ENCODE measurements around the gene KIAA1958. TPM values are rescaled to one million over a fixed set of nuclear protein-coding genes. Genes with fewer than 3 reads are reported as not detected.

The KIAA1958 gene
- total and polyA plus RNA-seq, 10 of the 15 experiments (the other 5 are each of a cell fraction or from before 2014, with no cell fraction given) = 0.53 to 8.7 (median 4.0) TPM

GRCh38 chr9:112527959-112528358, 41.3 kb downstream of the KIAA1958 start:
- RAD21 ChIA-PET (ENCODE audit: unreplicated experiment) = no interaction called here
- no peak for ATAC-seq
- no peak overlapping the region for H3K9ac ChIP-seq (ENCODE audit: control insufficient read depth, insufficient read depth, low read length)
- no peaks in the 10 kb centered on the region; the same call in 1 of the 2 replicates for H3K79me2 ChIP-seq (ENCODE audit: control insufficient read depth, insufficient read depth, low read length)
- in situ Hi-C loops (cut with MboI) = no loop called here
- H4K20me1 ChIP-seq (ENCODE audit: control insufficient read depth, insufficient read depth) = no peaks in the 10 kb centered on the region
- CTCF ChIA-PET = no interaction called here
- SMC1A ChIA-PET (ENCODE audit: uncharacterized antibody, unreplicated experiment) = interaction anchor here (1.1 kb wide), 1 partner anchor 189 kb away, joined by 3 read pairs; no protein-coding TSS in a partner anchor
- H3K9me3 ChIP-seq (replicated peaks; ENCODE audit: control insufficient read depth, insufficient read depth, low read length) = no peaks in the 10 kb centered on the region
- no peaks in the 10 kb centered on the region for H3K4me1 ChIP-seq (ENCODE audit: control insufficient read depth, insufficient read depth, low read length)
- POLR2A ChIA-PET = no interaction called here
- 84% methylated on average over 2 of the region's 2 CpGs for WGBS (ENCODE audit: insufficient coverage, insufficient replicate concordance, low lambda C conversion rate, missing lambda C conversion rate)
- no peak overlapping the region for H3K27ac ChIP-seq (ENCODE audit: control insufficient read depth, insufficient read depth)
- TF ChIP-seq EED (IDR thresholded peaks at IDR 0.05; ENCODE audit: low read depth) (no peak), BACH1 (IDR thresholded peaks at IDR 0.05; ENCODE audit: borderline replicate concordance) (no peak), BRCA1 (IDR thresholded peaks at IDR 0.05; ENCODE audit: low read depth, low read length) (no peak), IRF4 (IDR thresholded peaks at IDR 0.05; ENCODE audit: low read depth, low read length) (no peak)
- H3K4me3 ChIP-seq = no peak overlapping the region
- no peak for DNase-seq (ENCODE audit: low read depth, low spot score)
- no peak for FAIRE-seq
- H2AFZ ChIP-seq (ENCODE audit: control insufficient read depth, low read depth, low read length) = no peak overlapping the region
- no peak overlapping the region for H3K4me2 ChIP-seq (ENCODE audit: control insufficient read depth, insufficient read depth)
- H3K36me3 ChIP-seq (ENCODE audit: control insufficient read depth in 2 of 2, insufficient read depth in 2 of 2, low read length in 1 of 2) = no peaks in the 10 kb centered on the region
- H3K27me3 ChIP-seq (replicated peaks in 1 of 2; ENCODE audit: control insufficient read depth in 2 of 2, insufficient read depth in 2 of 2, low read length in 1 of 2) = no peaks in the 10 kb centered on the region
- no TSS peak for BruUV-seq (replicated peaks)
- intact Hi-C loops (cut with micrococcal nuclease; ENCODE audit: unreplicated experiment) = no loop called here

GRCh38 chr9:112529316-112529715, 42.7 kb downstream of the KIAA1958 start:
- TF ChIP-seq ZNF622 (IDR thresholded peaks at IDR 0.05) = no peak
- TF ChIP-seq ZZZ3 (IDR thresholded peaks at IDR 0.05; ENCODE audit: control insufficient read depth, insufficient read length, low read depth) = no peak
- TF ChIP-seq SUZ12 (IDR thresholded peaks at IDR 0.05; ENCODE audit: unreplicated experiment) = no peak
- TF ChIP-seq LARP7 (IDR thresholded peaks at IDR 0.05) = no peak
- TF ChIP-seq YBX1 (IDR thresholded peaks at IDR 0.05) = no peak
- TF ChIP-seq, protein P1, sequence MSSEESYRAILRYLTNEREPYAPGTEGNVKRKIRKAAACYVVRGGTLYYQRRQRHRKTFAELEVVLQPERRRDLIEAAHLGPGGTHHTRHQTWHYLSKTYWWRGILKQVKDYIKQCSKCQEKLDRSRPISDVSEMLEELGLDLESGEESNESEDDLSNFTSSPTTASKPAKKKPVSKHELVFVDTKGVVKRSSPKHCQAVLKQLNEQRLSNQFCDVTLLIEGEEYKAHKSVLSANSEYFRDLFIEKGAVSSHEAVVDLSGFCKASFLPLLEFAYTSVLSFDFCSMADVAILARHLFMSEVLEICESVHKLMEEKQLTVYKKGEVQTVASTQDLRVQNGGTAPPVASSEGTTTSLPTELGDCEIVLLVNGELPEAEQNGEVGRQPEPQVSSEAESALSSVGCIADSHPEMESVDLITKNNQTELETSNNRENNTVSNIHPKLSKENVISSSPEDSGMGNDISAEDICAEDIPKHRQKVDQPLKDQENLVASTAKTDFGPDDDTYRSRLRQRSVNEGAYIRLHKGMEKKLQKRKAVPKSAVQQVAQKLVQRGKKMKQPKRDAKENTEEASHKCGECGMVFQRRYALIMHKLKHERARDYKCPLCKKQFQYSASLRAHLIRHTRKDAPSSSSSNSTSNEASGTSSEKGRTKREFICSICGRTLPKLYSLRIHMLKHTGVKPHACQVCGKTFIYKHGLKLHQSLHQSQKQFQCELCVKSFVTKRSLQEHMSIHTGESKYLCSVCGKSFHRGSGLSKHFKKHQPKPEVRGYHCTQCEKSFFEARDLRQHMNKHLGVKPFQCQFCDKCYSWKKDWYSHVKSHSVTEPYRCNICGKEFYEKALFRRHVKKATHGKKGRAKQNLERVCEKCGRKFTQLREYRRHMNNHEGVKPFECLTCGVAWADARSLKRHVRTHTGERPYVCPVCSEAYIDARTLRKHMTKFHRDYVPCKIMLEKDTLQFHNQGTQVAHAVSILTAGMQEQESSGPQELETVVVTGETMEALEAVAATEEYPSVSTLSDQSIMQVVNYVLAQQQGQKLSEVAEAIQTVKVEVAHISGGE (CRISPR knock-in tag; IDR thresholded peaks at IDR 0.05) = no peak
- ChIA-PET SMC1A (ENCODE audit: uncharacterized antibody, unreplicated experiment) (interaction anchor here (1.1 kb wide), 1 partner anchor 187 kb away, joined by 3 read pairs; no protein-coding TSS in a partner anchor), POLR2A (no interaction called here), RAD21 (ENCODE audit: unreplicated experiment) (no interaction called here), CTCF (no interaction called here)
- H4K20me1 ChIP-seq (ENCODE audit: control insufficient read depth, insufficient read depth) = no peaks in the 10 kb centered on the region
- H3K27me3 ChIP-seq (replicated peaks in 1 of 2; ENCODE audit: control insufficient read depth in 2 of 2, insufficient read depth in 2 of 2, low read length in 1 of 2) = no peaks in the 10 kb centered on the region
- DNase-seq (ENCODE audit: low read depth, low spot score) (no peak), ATAC-seq (no peak), FAIRE-seq (no peak)
- H3K36me3 ChIP-seq (ENCODE audit: control insufficient read depth in 2 of 2, insufficient read depth in 2 of 2, low read length in 1 of 2) = no peaks in the 10 kb centered on the region
- in situ Hi-C loops (cut with MboI) = no loop called here
- H3K9me3 ChIP-seq (replicated peaks; ENCODE audit: control insufficient read depth, insufficient read depth, low read length) = no peaks in the 10 kb centered on the region
- H3K4me2 ChIP-seq (ENCODE audit: control insufficient read depth, insufficient read depth) = no peak overlapping the region
- WGBS (ENCODE audit: insufficient coverage, insufficient replicate concordance, low lambda C conversion rate, missing lambda C conversion rate) = 81% methylated on average over 2 of the region's 2 CpGs
- no peak overlapping the region for H2AFZ ChIP-seq (ENCODE audit: control insufficient read depth, low read depth, low read length)
- H3K79me2 ChIP-seq (ENCODE audit: control insufficient read depth, insufficient read depth, low read length) = no peaks in the 10 kb centered on the region; the same call in 1 of the 2 replicates
- no peak overlapping the region for H3K9ac ChIP-seq (ENCODE audit: control insufficient read depth, insufficient read depth, low read length)
- intact Hi-C loops (cut with micrococcal nuclease; ENCODE audit: unreplicated experiment) = no loop called here
- H3K4me3 ChIP-seq = no peak overlapping the region
- H3K4me1 ChIP-seq (ENCODE audit: control insufficient read depth, insufficient read depth, low read length) = no peaks in the 10 kb centered on the region
- H3K27ac ChIP-seq (ENCODE audit: control insufficient read depth, insufficient read depth) = no peak overlapping the region
- BruUV-seq (replicated peaks) = no TSS peak

Data from GM12878 (cell line).